HL-60 (cell line): ENCODE results near the gene KIF23.

Experiments used
- DNase-seq, 2 experiments: peaks; one replicate each; pipeline ENCODE4 v3.0.0-alpha.2; 2010 to 2020; ENCODE audit warnings: low read depth in 1 of 2, low spot score in 1 of 2
- H3K27ac ChIP-seq: fragments of 250-450 bp; sonication (Bioruptor Pico); replicated peaks from 2 replicates; pipeline ENCODE4 v1.5.1; 2020; ENCODE audit warnings: mild to moderate bottlenecking, moderate library complexity
- H3K27me3 ChIP-seq: fragments of 250-450 bp; sonication (Bioruptor Pico); 2 replicates; pipeline ENCODE4 v1.5.1; 2021; ENCODE audit warnings: mild to moderate bottlenecking, moderate library complexity; ENCODE audit not compliant: insufficient read depth, poor library complexity, severe bottlenecking
- H3K4me3 ChIP-seq: replicated peaks from 2 replicates; pipeline ENCODE4 v1.5.1; 2011; ENCODE audit warnings: mild to moderate bottlenecking, control low read depth, low read length; ENCODE audit not compliant: insufficient read depth
- CTCF ChIP-seq: IDR thresholded peaks from one replicate; pipeline ENCODE4 v1.5.1; 2011; ENCODE audit warnings: low read length, control low read depth, inconsistent platforms; ENCODE audit not compliant: insufficient read depth
- GABPA ChIP-seq: IDR thresholded peaks from 2 replicates; pipeline ENCODE4 v1.6.1; 2012; ENCODE audit warnings: low read depth
- POLR2AphosphoS5 ChIP-seq: IDR thresholded peaks from 2 replicates; pipeline ENCODE4 v1.6.1; 2012; ENCODE audit warnings: low read depth
- REST ChIP-seq: IDR thresholded peaks from 2 replicates; pipeline ENCODE4 v1.6.1; 2012; ENCODE audit warnings: low read depth; ENCODE audit not compliant: insufficient replicate concordance
- SPI1 ChIP-seq: IDR thresholded peaks from 2 replicates; pipeline ENCODE4 v1.6.1; 2012; ENCODE audit warnings: low read depth, mild to moderate bottlenecking, borderline replicate concordance

KIF23 gene

GRCh38 chr15:69407719-69408400 lies 6.3 kb upstream of the KIF23 start:
- DNase-seq, result no peak
- Histone ChIP-seq H3K4me3 (no peak overlapping the region), H3K27ac (no peak overlapping the region), H3K27me3 (no peaks in the 10 kb centered on the region)
- TF ChIP-seq GABPA (no peak), REST (no peak), SPI1 (no peak), POLR2AphosphoS5 (no peak), CTCF (no peak)

- H3K27ac ChIP-seq, result no peak overlapping the region
- TF ChIP-seq POLR2AphosphoS5 (no peak), CTCF (no peak), SPI1 (no peak), REST (no peak), GABPA (no peak)
- no peak for DNase-seq
- no peaks in the 10 kb centered on the region for H3K27me3 ChIP-seq
- H3K4me3 ChIP-seq, result no peak overlapping the region
These were observed 5.3 kb upstream of the KIF23 start for GRCh38 chr15:69408841-69409240.

GRCh38 chr15:69410248-69410874 lies 3.8 kb upstream of the KIF23 start:
- no peaks in the 10 kb centered on the region for H3K27me3 ChIP-seq
- no peak overlapping the region for H3K27ac ChIP-seq
- TF ChIP-seq CTCF (peak; percentile 32), SPI1 (no peak)
- DNase-seq, result peak in 1 of 2 experiments; percentile 65
- no peak overlapping the region for H3K4me3 ChIP-seq

- no peak for TF ChIP-seq GABPA
- H3K27me3 ChIP-seq, result no peaks in the 10 kb centered on the region
- no peak overlapping the region for H3K4me3 ChIP-seq
- DNase-seq, result no peak
- no peak overlapping the region for H3K27ac ChIP-seq
These were observed 1.9 kb upstream of the KIF23 start for GRCh38 chr15:69412274-69412673.
